Heart left ventricle (tissue), 13 donors: Measurements from ENCODE around the gene REM2.

Experiments
- CTCF ChIP-seq, 12 donors: fragments of 200-600 bp; sonication (generic) in 4 of 12; IDR thresholded peaks; one replicate each; pipeline versions ENCODE4 v1.5.0 to v1.8.0; 2018 to 2022; ENCODE audit warnings: antibody characterized with exemption in 12 of 12, mild to moderate bottlenecking in 5 of 12
- POLR2A ChIP-seq, 2 donors: fragments of 450-650 bp; IDR thresholded peaks; one replicate each; pipeline ENCODE4 v1.6.1; 2017; ENCODE audit warnings: antibody characterized with exemption in 2 of 2, mild to moderate bottlenecking in 2 of 2, moderate library complexity in 2 of 2
- donor health status: ischemic (EF 13 %, LVEDD 7.1; RV severe dilation, severe dysfunction).
- donor health status: DM: no; HTN: yes; CAD: no.
- donor health status: DM: no; HTN: no; CAD: no.
- donor health status: ischemic (EF 25% LVEDD 6.9; RV normal size, moderate dysfunction).
- donor health status: ischemic (EF 25% LVEDD 5.7; RV mildly dilated, moderate dysfunction).
- donor health status: ischemic (EF 35%, LVEDD 5.7; RV mildly dilated, moderate dysfunction).
- donor health status: nonischemic (EF 11% LVEDD 7.7; RV severe dilation, severe dysfunction).
- donor health status: DM: yes; HTN: yes; CAD: no.
- donor health status: PGD.
- donor health status: ischemic (EF 29% LVEDD 5.4; RV normal size, mild dysfunction).
- donor health status: nonischemic (EF 23%, LVEDD 6.1; RV moderate dilation, normal function).

- TF ChIP-seq CTCF (IDR thresholded peaks at IDR 0.05) = peak; percentile 85 to 95 (median 89)
- no peak for TF ChIP-seq POLR2A (IDR thresholded peaks at IDR 0.05)
These were observed 10.8 kb upstream of the REM2 start for GRCh38 chr14:22872033-22872832.
